HL-60/S4 treated with retinoic acid at 250 ng/mL for 4 days and 3 days (cell line): ENCODE data around the gene PRSS27.
"Not testable (repeated sequence)": the region's sequence is repeated elsewhere in the genome, so short reads cannot be mapped to it uniquely, and the experiment has no call there.

Source experiments
- in situ Hi-C: fragments of 300-500 bp; cut with MboI; formaldehyde crosslinking; loops from 2 replicates; pipeline ENCODE4 v1.7.0; 2022; ENCODE audit warnings: low sequenced_read_pairs

PRSS27 gene

GRCh38 chr16:2678206-2678965 lies 41.6 kb downstream of the PRSS27 start:
- in situ Hi-C loops, result not testable (repeated sequence)

GRCh38 chr16:2676937-2677336 lies 43.1 kb downstream of the PRSS27 start:
- in situ Hi-C loops, result not testable (repeated sequence)

GRCh38 chr16:2675714-2676113 lies 44.3 kb downstream of the PRSS27 start:
- in situ Hi-C loops, result no loop called here

DNA sequence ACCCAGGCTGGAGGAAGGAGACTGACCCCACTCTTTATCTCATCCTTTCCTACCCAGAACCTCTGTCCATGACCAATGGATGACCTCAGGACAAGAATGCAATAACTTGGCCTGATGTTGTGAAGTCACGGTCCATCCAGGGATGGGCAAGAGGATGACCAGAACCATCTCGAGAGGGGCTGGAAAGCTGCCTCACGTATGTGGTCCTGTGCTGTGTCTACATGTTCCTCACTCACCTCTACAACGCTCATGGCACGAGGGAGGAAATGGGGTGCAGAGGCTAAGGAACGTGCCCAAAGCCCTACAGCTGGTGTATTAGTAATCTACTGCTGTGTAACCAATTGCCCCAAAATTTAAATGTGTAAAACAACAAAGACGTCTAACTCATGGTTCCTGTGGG lies 45.0 kb downstream of the PRSS27 start:
- in situ Hi-C loops, result no loop called here

DNA sequence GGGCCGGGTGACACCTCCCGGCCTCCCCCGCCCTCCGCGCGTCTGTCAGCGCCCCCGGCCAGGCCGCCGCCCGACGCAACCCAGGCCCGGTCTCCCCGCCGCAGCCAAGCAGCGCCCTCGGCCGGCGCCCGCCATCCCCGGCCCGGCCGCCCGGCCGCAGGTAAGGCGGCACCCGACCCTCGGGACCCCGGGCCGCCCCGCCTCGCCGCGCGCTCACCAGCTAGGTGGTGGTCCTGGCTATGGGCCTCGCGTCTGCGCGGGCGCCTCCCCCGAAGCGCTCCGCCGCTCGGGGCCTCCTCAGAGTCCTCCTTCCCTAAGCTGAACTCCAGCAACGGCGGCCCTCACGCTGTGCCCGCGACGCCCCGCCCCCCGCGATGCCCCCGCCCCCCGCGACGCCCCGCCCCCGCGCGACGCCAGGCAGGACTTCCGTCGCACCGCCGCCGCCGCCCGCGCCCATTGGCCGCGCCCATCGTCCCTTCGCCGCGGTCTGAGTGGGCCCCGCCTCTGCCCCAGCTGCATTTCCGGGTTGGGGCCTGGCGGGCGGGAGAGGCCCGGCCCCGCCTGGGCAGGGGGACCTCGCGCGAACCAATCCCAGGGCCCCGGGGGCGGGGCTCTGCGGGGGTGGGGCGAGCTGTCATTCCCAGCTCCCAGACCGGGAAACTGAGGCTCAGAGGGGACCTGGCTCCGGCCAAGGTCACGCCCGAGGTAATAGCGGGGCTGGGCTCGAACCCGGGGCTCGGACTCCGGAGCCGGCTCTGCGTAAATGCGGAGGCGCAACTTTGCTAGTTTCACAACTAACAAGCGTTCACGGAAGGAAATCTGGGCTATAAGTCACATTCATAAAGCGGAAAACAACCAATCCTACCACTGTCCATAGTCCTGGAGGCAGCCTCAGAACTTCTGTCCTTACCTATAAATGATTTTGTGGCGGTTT lies 46.7 kb downstream of the PRSS27 start:
- in situ Hi-C loops, result no loop called here

GRCh38 chr16:2671741-2672140 lies 48.3 kb downstream of the PRSS27 start:
- in situ Hi-C loops, result no loop called here

DNA sequence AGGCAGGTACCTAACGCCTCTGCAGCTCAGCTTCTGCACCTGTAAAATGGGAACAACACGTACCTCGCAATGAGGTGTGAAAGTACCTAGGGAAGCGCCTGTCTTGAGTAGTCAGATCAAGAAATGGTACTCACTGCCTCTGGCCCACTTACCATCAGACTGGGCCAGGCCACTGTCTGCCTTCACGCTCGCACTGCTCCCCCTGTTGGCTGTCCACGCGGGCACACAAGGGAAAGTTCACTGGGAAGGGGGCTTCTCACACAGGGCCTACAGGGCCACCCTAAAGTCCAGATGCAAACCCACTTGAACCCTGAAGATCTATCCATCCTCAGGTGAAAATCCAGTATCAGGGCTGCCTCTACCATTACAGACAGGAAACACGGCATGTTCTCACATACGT lies 48.8 kb downstream of the PRSS27 start:
- in situ Hi-C loops, result not testable (repeated sequence)

- in situ Hi-C loops, result not testable (repeated sequence)
Measured at GRCh38 chr16:2670017-2670416, 50.0 kb downstream of the PRSS27 start.

- in situ Hi-C loops, result not testable (repeated sequence)
Measured at GRCh38 chr16:2669587-2669986, 50.4 kb downstream of the PRSS27 start.

GRCh38 chr16:2666671-2667070 lies 53.4 kb downstream of the PRSS27 start:
- in situ Hi-C loops, result not testable (repeated sequence)

GRCh38 chr16:2664574-2664982 lies 55.4 kb downstream of the PRSS27 start:
- in situ Hi-C loops, result no loop called here

GRCh38 chr16:2663553-2664546 lies 56.2 kb downstream of the PRSS27 start:
- in situ Hi-C loops, result no loop called here
